Caco-2 (cell line): Measurements from ENCODE around the gene BNIP5. TPM values are rescaled to one million over a fixed set of nuclear protein-coding genes. Genes with fewer than 3 reads are reported as not detected.

Experiments
- BruUV-seq: library from RNA; stranded (reverse); fragments of 400-500 nt; replicated peaks from 2 replicates; lab custom pipeline; 2021; lab: Mats Ljungman, UMichigan
- CTCF ChIA-PET: fragments of 300-600 bp; sonication (Branson Sonifier 250); formaldehyde crosslinking; loops from one replicate; lab custom pipeline; 2022; ENCODE audit warnings: antibody characterized with exemption; lab: Charles Lee
- POLR2A ChIA-PET: fragments of 300-600 bp; sonication (Branson Sonifier 250); formaldehyde crosslinking; loops from one replicate; lab custom pipeline; 2022; ENCODE audit warnings: antibody characterized with exemption; lab: Charles Lee
- DNase-seq, 2 experiments: peaks; one replicate each; pipeline versions ENCODE4 v3.0.0 to v3.0.0-alpha.2; 2020 to 2022
- H3K27me3 ChIP-seq: replicated peaks from 2 replicates; pipeline ENCODE4 v1.6.0; 2011; ENCODE audit warnings: low read length; ENCODE audit not compliant: control insufficient read depth, insufficient read depth
- H3K36me3 ChIP-seq: 2 replicates; pipeline ENCODE4 v1.5.1; 2011; ENCODE audit warnings: low read length; ENCODE audit not compliant: control insufficient read depth, insufficient read depth
- H3K4me1 ChIP-seq: fragments of 250-450 bp; sonication (Bioruptor Pico); 2 replicates; pipeline ENCODE4 v1.5.1; 2020; ENCODE audit warnings: mild to moderate bottlenecking
- H3K4me3 ChIP-seq: 2 replicates; pipeline ENCODE4 v1.5.1; 2011; ENCODE audit warnings: low read depth, mild to moderate bottlenecking, control low read depth, low read length
- H3K9me3 ChIP-seq: fragments of 250-450 bp; sonication (Bioruptor Pico); 2 replicates; pipeline ENCODE4 v1.5.1; 2020; ENCODE audit warnings: mild to moderate bottlenecking, moderate library complexity
- H3K27ac Mint-ChIP-seq: one replicate; pipeline ENCODE4 v1.8.0; 2022; ENCODE audit warnings: mixed read lengths; ENCODE audit not compliant: unreplicated experiment
- H3K27me3 Mint-ChIP-seq: one replicate; pipeline ENCODE4 v1.8.0; 2022; ENCODE audit warnings: mixed read lengths; ENCODE audit not compliant: insufficient read depth, unreplicated experiment
- H3K36me3 Mint-ChIP-seq: one replicate; pipeline ENCODE4 v1.8.0; 2022; ENCODE audit warnings: mild to moderate bottlenecking, mixed read lengths; ENCODE audit not compliant: insufficient read depth, unreplicated experiment
- H3K4me1 Mint-ChIP-seq: one replicate; pipeline ENCODE4 v1.8.0; 2022; ENCODE audit warnings: low read depth, mixed read lengths; ENCODE audit not compliant: unreplicated experiment
- H3K4me3 Mint-ChIP-seq: one replicate; pipeline ENCODE4 v1.8.0; 2022; ENCODE audit warnings: mild to moderate bottlenecking, moderate library complexity, mixed read lengths; ENCODE audit not compliant: unreplicated experiment
- H3K9me3 Mint-ChIP-seq: one replicate; pipeline ENCODE4 v1.8.0; 2022; ENCODE audit warnings: mixed read lengths; ENCODE audit not compliant: unreplicated experiment
- CTCF ChIP-seq, 2 experiments: fragments of 200-600 bp in 1 of 2; IDR thresholded peaks; 1 replicate in 1 of 2; 2 replicates in 1 of 2; pipeline versions ENCODE4 v1.5.1 to v1.8.0; 2011 to 2022; ENCODE audit warnings: antibody characterized with exemption in 1 of 2, control low read depth in 1 of 2, inconsistent platforms in 1 of 2, low read depth in 1 of 2, low read length in 1 of 2, mild to moderate bottlenecking in 1 of 2, moderate library complexity in 1 of 2; ENCODE audit not compliant: insufficient read depth in 1 of 2, severe bottlenecking in 1 of 2, unreplicated experiment in 1 of 2
- intact Hi-C: fragments of 100-400 bp; cut with micrococcal nuclease; formaldehyde crosslinking; loops from one replicate; pipeline ENCODE4 v1.10.0; 2022; ENCODE audit not compliant: unreplicated experiment
- total RNA-seq: library from RNA; stranded (reverse); gene quantifications from 2 replicates; pipeline ENCODE4 v1.2.3, GENCODE V29; 2022

The BNIP5 gene
- total RNA-seq, 1 experiment from 2014 or later: 0.50 TPM

GRCh38 chr6:36308514-36308913, 28.2 kb downstream of the BNIP5 start:
- no peaks in the 10 kb centered on the region for H3K9me3 Mint-ChIP-seq
- Histone ChIP-seq H3K9me3 (no peaks in the 10 kb centered on the region), H3K4me3 (no peak overlapping the region), H3K36me3 (no peaks in the 10 kb centered on the region), H3K4me1 (peaks cover 10% of the 10 kb centered on the region), H3K27me3 (no peaks in the 10 kb centered on the region)
- H3K4me1 Mint-ChIP-seq: no peaks in the 10 kb centered on the region
- no TSS peak for BruUV-seq
- H3K27ac Mint-ChIP-seq: no peak overlapping the region
- no peaks in the 10 kb centered on the region for H3K36me3 Mint-ChIP-seq
- ChIA-PET CTCF (no interaction called here), POLR2A (no interaction called here)
- H3K4me3 Mint-ChIP-seq: no peak overlapping the region
- no peak for TF ChIP-seq CTCF (IDR thresholded peaks at IDR 0.05; ENCODE audit: insufficient read depth in 1 of 2, low read depth in 1 of 2, low read length in 1 of 2, severe bottlenecking in 1 of 2, unreplicated experiment in 1 of 2)
- intact Hi-C loops: no loop called here
- H3K27me3 Mint-ChIP-seq: no peaks in the 10 kb centered on the region
- DNase-seq: no peak

GRCh38 chr6:36306375-36306774, 30.3 kb downstream of the BNIP5 start:
- TF ChIP-seq CTCF (IDR thresholded peaks at IDR 0.05; ENCODE audit: insufficient read depth in 1 of 2, low read depth in 1 of 2, low read length in 1 of 2, severe bottlenecking in 1 of 2, unreplicated experiment in 1 of 2): no peak
- no peaks in the 10 kb centered on the region for H3K36me3 Mint-ChIP-seq
- CTCF ChIA-PET: no interaction called here
- Histone ChIP-seq H3K36me3 (no peaks in the 10 kb centered on the region), H3K9me3 (no peaks in the 10 kb centered on the region), H3K27me3 (no peaks in the 10 kb centered on the region), H3K4me3 (no peak overlapping the region), H3K4me1 (no peaks in the 10 kb centered on the region)
- intact Hi-C loops: no loop called here
- no TSS peak for BruUV-seq
- no peaks in the 10 kb centered on the region for H3K9me3 Mint-ChIP-seq
- H3K27ac Mint-ChIP-seq: no peak overlapping the region
- DNase-seq: no peak
- no peak overlapping the region for H3K4me3 Mint-ChIP-seq
- H3K27me3 Mint-ChIP-seq: no peaks in the 10 kb centered on the region
- H3K4me1 Mint-ChIP-seq: no peaks in the 10 kb centered on the region
- POLR2A ChIA-PET: no interaction called here

- no peaks in the 10 kb centered on the region for H3K27me3 ChIP-seq
- Mint-ChIP-seq H3K9me3 (no peaks in the 10 kb centered on the region), H3K36me3 (no peaks in the 10 kb centered on the region), H3K27ac (no peak overlapping the region), H3K27me3 (no peaks in the 10 kb centered on the region), H3K4me1 (no peaks in the 10 kb centered on the region), H3K4me3 (no peak overlapping the region)
- H3K9me3 ChIP-seq: no peaks in the 10 kb centered on the region
- no peak overlapping the region for H3K4me3 ChIP-seq
- BruUV-seq: no TSS peak
- CTCF ChIA-PET: no interaction called here
- TF ChIP-seq CTCF (IDR thresholded peaks at IDR 0.05; ENCODE audit: insufficient read depth in 1 of 2, low read depth in 1 of 2, low read length in 1 of 2, severe bottlenecking in 1 of 2, unreplicated experiment in 1 of 2): no peak
- POLR2A ChIA-PET: no interaction called here
- no peak for DNase-seq
- intact Hi-C loops: no loop called here
- no peaks in the 10 kb centered on the region for H3K36me3 ChIP-seq
- H3K4me1 ChIP-seq: no peaks in the 10 kb centered on the region
Observed at GRCh38 chr6:36305885-36306284, 30.8 kb downstream of the BNIP5 start.
